ENCODE measurements around the gene WDR20. TPM values are rescaled to one million over a fixed set of nuclear protein-coding genes. Genes with fewer than 3 reads are reported as not detected.
A peak's percentile ranks its signal among the peaks of the same experiment; 100 is the strongest.

The WDR20 gene, protein sequence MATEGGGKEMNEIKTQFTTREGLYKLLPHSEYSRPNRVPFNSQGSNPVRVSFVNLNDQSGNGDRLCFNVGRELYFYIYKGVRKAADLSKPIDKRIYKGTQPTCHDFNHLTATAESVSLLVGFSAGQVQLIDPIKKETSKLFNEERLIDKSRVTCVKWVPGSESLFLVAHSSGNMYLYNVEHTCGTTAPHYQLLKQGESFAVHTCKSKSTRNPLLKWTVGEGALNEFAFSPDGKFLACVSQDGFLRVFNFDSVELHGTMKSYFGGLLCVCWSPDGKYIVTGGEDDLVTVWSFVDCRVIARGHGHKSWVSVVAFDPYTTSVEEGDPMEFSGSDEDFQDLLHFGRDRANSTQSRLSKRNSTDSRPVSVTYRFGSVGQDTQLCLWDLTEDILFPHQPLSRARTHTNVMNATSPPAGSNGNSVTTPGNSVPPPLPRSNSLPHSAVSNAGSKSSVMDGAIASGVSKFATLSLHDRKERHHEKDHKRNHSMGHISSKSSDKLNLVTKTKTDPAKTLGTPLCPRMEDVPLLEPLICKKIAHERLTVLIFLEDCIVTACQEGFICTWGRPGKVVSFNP
- total RNA-seq: 10 to 100 TPM; 15.0 to 26.7 (median 18.3) TPM

DNA sequence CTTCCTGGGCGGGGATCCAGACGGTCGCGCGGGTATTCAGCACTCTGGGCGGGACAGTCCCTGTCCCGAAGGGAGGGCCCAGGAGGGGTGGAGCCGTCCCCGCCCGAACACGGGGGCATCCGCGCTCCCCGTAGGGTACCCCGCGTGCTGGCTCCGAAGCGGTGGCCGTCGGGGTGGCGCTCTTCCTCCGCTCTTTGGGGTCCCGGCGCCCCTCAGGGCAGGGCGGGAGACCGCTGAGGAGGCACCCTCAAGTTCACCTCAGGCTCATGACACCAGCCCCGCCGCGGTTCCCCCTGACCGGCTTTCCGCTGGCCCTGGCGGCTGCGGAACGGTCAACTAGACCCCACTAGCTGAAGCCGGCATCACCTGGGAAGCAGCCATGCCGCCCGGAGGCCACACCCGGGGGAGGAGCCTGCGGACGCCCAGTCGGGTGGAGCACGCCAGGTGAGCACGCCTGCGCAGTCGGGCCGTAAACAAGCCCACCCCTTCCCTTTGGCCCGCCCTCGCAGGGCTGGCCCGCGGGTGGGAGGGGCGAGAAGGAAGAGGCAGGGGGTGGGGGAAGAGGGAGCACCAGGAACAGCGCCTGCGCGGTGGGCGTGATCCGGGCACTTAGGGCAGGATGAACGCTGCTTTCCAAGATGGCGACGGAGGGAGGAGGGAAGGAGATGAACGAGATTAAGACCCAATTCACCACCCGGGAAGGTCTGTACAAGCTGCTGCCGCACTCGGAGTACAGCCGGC, at the start of gene WDR20:
WDR20 (plus strand) TSS at position 612 of the 741 bp plus-strand sequence; CDS start at position 639, 27 bp downstream.
- Histone ChIP-seq H3K36me3 (peaks cover 0 to 14% (median 0%) of the 10 kb centered on the region in 3 donors), H3K27me3 (no peaks in the 10 kb centered on the region), H3K4me3 (peak within 1 kb of the TSS; percentile 74 to 96 (median 92)), H3K4me1 (peaks cover 0 to 36% (median 13%) of the 10 kb centered on the region in 4 donors), H3K9me3 (no peaks in the 10 kb centered on the region), H3K27ac (peak within 1 kb of the TSS; percentile 81 to 96 (median 94))
- WGBS, 2 donors: 0% methylated on average over 17 to 39 of the region's 64 CpGs
- TF ChIP-seq, protein P1, sequence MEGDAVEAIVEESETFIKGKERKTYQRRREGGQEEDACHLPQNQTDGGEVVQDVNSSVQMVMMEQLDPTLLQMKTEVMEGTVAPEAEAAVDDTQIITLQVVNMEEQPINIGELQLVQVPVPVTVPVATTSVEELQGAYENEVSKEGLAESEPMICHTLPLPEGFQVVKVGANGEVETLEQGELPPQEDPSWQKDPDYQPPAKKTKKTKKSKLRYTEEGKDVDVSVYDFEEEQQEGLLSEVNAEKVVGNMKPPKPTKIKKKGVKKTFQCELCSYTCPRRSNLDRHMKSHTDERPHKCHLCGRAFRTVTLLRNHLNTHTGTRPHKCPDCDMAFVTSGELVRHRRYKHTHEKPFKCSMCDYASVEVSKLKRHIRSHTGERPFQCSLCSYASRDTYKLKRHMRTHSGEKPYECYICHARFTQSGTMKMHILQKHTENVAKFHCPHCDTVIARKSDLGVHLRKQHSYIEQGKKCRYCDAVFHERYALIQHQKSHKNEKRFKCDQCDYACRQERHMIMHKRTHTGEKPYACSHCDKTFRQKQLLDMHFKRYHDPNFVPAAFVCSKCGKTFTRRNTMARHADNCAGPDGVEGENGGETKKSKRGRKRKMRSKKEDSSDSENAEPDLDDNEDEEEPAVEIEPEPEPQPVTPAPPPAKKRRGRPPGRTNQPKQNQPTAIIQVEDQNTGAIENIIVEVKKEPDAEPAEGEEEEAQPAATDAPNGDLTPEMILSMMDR (IDR thresholded peaks at IDR 0.05): no peak
- TF ChIP-seq POLR2A (IDR thresholded peaks at IDR 0.05): peak in 1 of 2 donors; percentile 76
- peak; percentile 88 to 95 for TF ChIP-seq EP300 (IDR thresholded peaks at IDR 0.05)
- peak; percentile 95 to 97 for DNase-seq (ENCODE audit: low spot score in 2 of 2)

DNA sequence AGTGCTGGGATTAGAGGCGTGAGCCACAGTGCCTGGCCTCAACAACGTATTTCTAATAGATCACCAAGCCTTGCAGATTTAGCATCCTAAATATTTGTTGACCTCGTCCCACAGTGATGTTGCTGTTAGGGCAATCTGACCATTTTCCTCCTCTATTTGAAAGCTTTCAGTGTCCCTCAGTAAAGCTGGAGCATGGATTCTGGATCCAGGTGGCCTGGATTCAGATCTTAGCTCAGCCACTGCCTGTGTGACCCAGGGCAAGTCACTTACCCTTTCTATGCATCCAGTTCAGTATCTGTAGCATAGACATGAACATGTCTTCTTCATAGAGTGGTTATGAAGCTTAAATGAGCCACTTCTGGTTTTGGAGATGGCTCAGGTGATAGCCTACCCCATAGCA, 49.0 kb upstream of the WDR20 start:
- H3K4me1 ChIP-seq: peaks cover 0 to 16% (median 3%) of the 10 kb centered on the region in 4 donors
- no peaks in the 10 kb centered on the region for H3K36me3 ChIP-seq
- H3K4me3 ChIP-seq: no peak overlapping the region
- H3K27me3 ChIP-seq: no peaks in the 10 kb centered on the region
- 77 to 78% methylated on average over 3 of the region's 3 CpGs for WGBS, 2 donors
- TF ChIP-seq, protein P1 (IDR thresholded peaks at IDR 0.05): no peak
- no peak for TF ChIP-seq EP300 (IDR thresholded peaks at IDR 0.05)
- no peak for TF ChIP-seq POLR2A (IDR thresholded peaks at IDR 0.05)
- DNase-seq (ENCODE audit: low spot score in 2 of 2): no peak
- no peak overlapping the region for H3K27ac ChIP-seq
- no peaks in the 10 kb centered on the region for H3K9me3 ChIP-seq

DNA sequence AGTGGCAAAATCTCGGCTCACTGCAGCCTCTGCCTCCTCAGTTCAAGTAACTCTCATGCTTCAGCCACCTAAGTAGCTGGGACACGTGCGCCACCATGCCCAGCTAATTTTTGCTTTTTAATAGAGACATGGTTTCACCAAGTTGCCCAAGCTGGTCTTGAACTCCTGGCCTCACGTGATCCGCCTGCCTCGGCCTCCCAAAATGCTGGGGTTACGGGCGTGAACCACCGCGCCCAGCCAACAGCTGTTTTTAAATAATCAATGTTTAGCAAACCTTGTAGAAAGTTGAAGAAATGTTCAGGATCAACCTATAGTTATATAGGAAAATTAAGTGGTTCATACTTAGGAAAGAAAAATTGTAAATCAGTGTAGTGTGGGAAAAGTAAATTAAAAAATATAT, 46.9 kb upstream of the WDR20 start:
- no peak overlapping the region for H3K4me3 ChIP-seq
- 89 to 92% methylated on average over 10 of the region's 10 CpGs for WGBS, 2 donors
- TF ChIP-seq EP300 (IDR thresholded peaks at IDR 0.05) (no peak), POLR2A (IDR thresholded peaks at IDR 0.05) (no peak)
- TF ChIP-seq, protein P1 (IDR thresholded peaks at IDR 0.05): no peak

DNA sequence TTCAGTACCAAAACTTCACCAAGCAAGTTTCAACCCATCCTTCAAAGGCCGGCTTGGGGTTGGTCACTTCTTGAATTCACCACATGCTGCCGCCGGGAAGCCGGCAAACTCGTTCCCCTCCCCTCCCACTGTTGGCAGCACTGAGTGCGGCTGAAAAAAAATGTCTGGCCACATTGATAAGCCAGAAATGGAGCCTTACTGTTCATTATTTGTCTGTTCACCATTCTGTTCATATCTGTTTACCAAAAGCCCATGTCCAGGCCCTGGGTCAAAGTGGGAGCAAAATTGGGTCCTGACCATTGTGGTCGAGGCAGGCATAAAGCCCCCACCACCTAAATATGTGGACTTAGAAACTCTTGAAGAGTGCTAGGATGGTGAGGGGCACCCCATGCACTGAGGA, 45.6 kb upstream of the WDR20 start:
- Histone ChIP-seq H3K9me3 (no peaks in the 10 kb centered on the region), H3K27ac (no peak overlapping the region), H3K36me3 (peaks cover 0 to 5% (median 0%) of the 10 kb centered on the region in 3 donors), H3K4me1 (peaks cover 0 to 9% (median 0%) of the 10 kb centered on the region in 4 donors), H3K4me3 (no peak overlapping the region), H3K27me3 (no peaks in the 10 kb centered on the region)
- WGBS, 2 donors: 38 to 44% methylated on average over 7 of the region's 7 CpGs
- no peak for DNase-seq (ENCODE audit: low spot score in 2 of 2)
- TF ChIP-seq POLR2A (IDR thresholded peaks at IDR 0.05): no peak
- TF ChIP-seq, protein P1 (IDR thresholded peaks at IDR 0.05): no peak
- TF ChIP-seq EP300 (IDR thresholded peaks at IDR 0.05): no peak

More for the DNA sequence above, 46.9 kb upstream of the WDR20 start:
- no peaks in the 10 kb centered on the region for H3K9me3 ChIP-seq
- no peaks in the 10 kb centered on the region for H3K27me3 ChIP-seq
- DNase-seq (ENCODE audit: low spot score in 2 of 2): no peak
- no peak overlapping the region for H3K27ac ChIP-seq
- H3K4me1 ChIP-seq: peaks cover 0 to 22% (median 2%) of the 10 kb centered on the region in 4 donors
- no peaks in the 10 kb centered on the region for H3K36me3 ChIP-seq
